ENCODE data around the gene RBM8A.

RBM8A gene

DNA sequence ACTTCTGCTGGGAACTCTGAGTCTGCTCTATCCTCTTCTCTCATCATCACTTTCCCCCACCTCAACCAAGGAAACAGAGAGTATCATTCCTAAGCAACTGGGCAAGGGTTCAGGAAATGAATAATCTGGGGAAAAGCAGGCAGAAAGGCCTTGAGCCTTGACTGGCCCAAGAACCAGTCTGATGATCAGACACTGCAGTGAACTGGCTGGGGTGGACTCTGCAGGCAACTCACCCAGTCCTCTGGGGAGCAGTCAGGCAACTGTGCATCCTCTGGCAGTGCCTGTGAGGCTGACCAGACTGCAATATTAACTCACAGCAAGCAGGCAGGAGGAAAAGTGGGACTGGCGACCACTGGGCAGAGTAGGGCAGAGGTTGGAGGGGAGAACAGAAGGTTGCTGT is 42.6 kb downstream of the RBM8A start:
- peak; percentile 33 for DNase-seq (ENCODE audit: low read depth)

DNA sequence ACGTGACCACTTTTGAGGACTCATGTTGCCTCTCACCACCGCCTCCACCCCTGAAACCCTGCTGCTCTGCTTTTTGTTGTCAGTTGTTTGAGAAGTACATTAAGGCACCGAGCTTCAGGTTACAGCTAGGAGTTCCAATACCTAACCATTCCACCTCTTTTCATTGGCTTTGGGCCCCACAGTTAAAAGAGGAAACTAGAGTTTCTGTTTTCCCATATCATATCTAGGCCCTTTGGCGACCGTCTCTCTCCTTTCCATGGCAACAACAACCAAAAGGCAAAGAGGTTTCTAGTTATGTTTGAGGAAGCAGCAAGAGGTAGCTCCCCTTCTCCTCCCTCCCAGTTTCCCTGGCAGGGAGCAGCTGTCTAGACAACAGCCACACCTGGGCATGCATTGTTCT is 47.5 kb downstream of the RBM8A start:
- no peak for DNase-seq (ENCODE audit: low read depth)

DNA sequence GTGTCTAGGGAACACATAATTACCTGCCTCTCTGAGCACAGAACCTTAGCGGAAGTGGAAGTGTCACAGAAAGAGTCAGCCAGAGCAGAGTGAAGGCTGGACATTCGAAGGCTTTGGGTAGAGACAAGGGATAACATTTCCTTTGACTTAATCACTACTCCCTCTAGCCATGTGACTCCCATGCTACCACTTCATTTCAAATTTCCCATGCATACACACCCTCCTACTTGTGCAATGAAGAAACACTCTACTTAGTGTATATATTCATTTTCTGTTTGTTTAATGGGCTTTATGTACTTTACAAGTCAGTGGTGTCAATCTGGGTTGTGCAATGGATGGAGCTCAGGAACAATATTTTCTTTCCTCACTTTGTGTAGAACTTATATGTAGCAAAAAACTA is 48.6 kb downstream of the RBM8A start:
- DNase-seq (ENCODE audit: low read depth): peak; percentile 73

DNA sequence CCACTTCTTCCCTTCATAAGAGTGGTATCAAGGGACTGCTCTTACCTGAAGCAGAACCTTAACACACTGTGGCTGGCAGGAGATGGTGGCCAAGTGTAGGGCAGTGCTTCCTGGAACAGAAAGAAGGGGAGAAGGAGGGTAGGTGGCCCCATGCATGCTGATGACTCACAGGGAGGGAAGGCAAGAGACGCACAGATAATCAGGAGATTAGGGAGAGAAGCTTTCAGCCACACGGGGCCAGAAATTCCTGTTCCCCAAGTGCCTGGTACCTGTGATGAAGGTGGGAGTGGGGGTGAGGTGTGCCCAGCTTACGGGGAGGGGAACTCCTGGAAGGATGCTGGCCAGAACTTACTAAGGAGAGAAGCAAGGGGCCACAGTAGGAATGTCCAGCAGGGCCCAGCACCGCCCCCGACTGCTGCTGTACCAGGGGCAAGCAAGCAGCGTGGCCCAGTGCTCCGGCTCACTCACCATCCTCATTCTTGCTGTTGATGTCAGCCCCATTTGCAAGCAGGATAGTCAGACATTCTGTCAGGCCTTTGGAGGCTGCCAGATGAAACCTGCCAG is 49.3 kb downstream of the RBM8A start:
- peak; percentile 61 for DNase-seq (ENCODE audit: low read depth)

DNA sequence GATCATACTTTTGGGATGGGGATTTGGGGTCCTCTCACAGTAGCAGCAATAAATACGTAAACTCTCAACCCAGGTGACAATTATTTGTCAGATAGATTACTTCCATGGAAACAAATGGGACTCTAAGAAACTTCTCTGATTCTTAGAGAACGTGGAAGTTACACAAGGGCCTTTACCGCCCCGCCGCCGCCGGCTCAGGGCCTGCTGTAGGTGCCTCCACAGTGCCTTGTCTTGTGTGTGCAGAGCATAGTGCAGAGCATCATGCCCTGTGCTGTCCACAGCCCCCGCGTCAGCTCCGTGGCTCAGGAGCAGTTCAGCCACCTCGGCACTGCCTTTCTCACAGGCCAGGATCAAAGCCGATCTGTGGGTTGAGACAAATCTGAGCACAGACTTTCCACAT is 52.6 kb downstream of the RBM8A start:
- DNase-seq (ENCODE audit: low read depth): no peak

DNA sequence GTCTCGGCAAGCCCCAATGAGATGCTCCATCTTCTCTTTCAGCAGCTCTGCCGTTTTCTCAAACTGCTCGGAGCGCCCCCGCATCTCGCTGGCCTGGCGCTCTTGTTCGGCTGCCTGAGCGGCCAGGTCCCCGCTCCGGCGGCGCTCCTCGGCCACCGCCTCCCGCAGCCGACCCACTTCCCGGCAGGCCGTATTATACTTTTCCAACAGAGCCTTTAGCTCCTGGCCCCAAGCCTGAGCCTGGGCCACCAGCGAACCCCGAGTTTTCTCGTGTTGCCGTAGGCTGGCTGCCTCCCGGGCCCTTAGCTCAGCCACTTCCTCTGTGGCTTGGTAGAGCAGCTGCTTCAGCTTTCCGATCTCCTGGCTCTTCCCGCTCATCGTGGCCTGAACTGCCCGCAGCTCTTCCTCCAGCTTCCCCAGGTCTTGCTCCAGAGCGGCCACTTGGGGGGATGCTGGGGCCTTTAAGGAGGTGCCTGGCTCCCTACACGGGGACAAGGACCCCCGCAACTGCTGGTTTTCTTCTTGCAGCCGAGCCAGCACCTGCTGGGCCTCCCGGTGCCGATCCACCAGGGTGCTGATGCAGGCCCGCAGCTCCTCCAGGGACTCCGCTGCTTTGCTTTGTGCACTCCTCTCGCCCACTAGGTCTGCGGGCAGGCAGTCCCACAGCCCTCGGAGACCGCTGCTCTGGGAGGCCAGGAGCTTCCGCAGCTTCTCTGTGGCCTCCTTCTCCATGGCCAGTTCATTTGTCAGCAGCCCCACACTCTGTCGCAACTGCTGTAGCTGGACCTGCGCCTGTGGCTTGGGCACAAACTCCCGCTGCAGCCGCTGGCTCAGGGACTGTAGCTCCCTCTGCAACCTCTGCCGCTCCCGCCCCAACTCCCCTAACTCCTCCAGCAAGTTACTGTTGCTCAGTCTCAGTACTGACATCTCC is 55.0 kb downstream of the RBM8A start:
- DNase-seq (ENCODE audit: low read depth): peak; percentile 32

All from amniotic epithelial cell (primary cell).